Upper lobe of right lung (tissue), 1 donor: Measurements from ENCODE around the gene BOC. TPM values are rescaled to one million over a fixed set of nuclear protein-coding genes. Genes with fewer than 3 reads are reported as not detected.

Source experiments
- ATAC-seq: fragments of 200-7000 bp; cut with Tn5 transposase; one replicate; pipeline ENCODE4 v1.9.1; 2020; ENCODE audit warnings: mild to moderate bottlenecking, moderate library complexity
- DNase-seq: peaks from one replicate; pipeline ENCODE4 v3.0.0-alpha.2; 2020
- H3K27ac ChIP-seq: fragments of 200-600 bp; one replicate; pipeline ENCODE4 v1.8.0; 2022
- H3K27me3 ChIP-seq: fragments of 200-600 bp; one replicate; pipeline ENCODE4 v1.8.0; 2022; ENCODE audit warnings: mild to moderate bottlenecking
- H3K36me3 ChIP-seq: fragments of 200-600 bp; one replicate; pipeline ENCODE4 v1.8.0; 2022
- H3K4me1 ChIP-seq: fragments of 200-600 bp; one replicate; pipeline ENCODE4 v1.8.0; 2022
- H3K4me3 ChIP-seq: fragments of 200-600 bp; one replicate; pipeline ENCODE4 v1.8.0; 2022; ENCODE audit warnings: mild to moderate bottlenecking
- H3K9me3 ChIP-seq: fragments of 200-600 bp; one replicate; pipeline ENCODE4 v1.8.0; 2022
- intact Hi-C: fragments of 100-400 bp; cut with DNase I; formaldehyde crosslinking; loops from one replicate; pipeline ENCODE4 v1.11.0; 2022
- total RNA-seq: library from RNA; stranded (reverse); fragmentation: NEBNext Ultra II Directional; extraction: Animal tissue kit (Norgen Biotek cat#: 25700); gene quantifications from one replicate; pipeline ENCODE4 v1.2.1, GENCODE V29; 2021
- TF ChIP-seq, protein P1 (sequence below): fragments of 200-600 bp; IDR thresholded peaks from one replicate; pipeline ENCODE4 v1.8.0; 2022; ENCODE audit warnings: antibody characterized with exemption
- donor health status: DM: no; HTN: yes; CAD: no; lungs with severe emphysema.

The BOC gene
- total RNA-seq, 1 donor from 2014 or later, result 6.1 TPM

DNA sequence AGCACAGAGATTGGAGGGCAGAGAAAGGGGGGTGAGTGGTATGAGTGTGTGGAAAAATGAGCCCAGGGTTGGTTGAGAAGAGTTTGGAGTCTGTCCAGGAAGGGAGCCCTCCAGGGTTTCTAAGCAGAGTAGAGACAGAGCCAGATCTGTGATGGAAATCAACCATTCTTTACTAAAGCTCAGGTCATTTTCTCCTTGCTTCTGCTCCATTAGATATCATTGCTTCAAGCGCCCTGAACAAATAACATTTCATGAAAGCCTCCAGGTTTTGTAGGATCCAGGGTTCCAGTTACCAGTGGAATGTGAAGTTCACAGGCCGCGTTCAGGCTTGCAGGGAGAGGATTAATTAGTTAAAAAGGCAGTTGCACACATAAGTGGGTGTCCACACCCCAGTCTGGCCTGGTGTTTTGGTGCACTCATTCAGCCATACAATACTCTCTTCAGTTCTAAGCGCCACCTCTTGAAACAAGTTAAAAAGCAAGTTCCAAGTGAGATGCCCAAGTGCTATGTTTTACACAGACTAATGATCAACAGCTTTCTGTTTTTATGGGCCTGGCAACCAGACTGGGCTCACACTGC lies 16.4 kb upstream of the BOC start:
- no peak for ATAC-seq
- DNase-seq, result no peak
- no peak overlapping the region for H3K27ac ChIP-seq
- TF ChIP-seq, protein P1, sequence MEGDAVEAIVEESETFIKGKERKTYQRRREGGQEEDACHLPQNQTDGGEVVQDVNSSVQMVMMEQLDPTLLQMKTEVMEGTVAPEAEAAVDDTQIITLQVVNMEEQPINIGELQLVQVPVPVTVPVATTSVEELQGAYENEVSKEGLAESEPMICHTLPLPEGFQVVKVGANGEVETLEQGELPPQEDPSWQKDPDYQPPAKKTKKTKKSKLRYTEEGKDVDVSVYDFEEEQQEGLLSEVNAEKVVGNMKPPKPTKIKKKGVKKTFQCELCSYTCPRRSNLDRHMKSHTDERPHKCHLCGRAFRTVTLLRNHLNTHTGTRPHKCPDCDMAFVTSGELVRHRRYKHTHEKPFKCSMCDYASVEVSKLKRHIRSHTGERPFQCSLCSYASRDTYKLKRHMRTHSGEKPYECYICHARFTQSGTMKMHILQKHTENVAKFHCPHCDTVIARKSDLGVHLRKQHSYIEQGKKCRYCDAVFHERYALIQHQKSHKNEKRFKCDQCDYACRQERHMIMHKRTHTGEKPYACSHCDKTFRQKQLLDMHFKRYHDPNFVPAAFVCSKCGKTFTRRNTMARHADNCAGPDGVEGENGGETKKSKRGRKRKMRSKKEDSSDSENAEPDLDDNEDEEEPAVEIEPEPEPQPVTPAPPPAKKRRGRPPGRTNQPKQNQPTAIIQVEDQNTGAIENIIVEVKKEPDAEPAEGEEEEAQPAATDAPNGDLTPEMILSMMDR, result no peak
- intact Hi-C loops, result no loop called here
- H3K4me3 ChIP-seq, result no peak overlapping the region
- no peaks in the 10 kb centered on the region for H3K27me3 ChIP-seq
- H3K9me3 ChIP-seq, result no peaks in the 10 kb centered on the region
- H3K36me3 ChIP-seq, result no peaks in the 10 kb centered on the region
- H3K4me1 ChIP-seq, result no peaks in the 10 kb centered on the region

DNA sequence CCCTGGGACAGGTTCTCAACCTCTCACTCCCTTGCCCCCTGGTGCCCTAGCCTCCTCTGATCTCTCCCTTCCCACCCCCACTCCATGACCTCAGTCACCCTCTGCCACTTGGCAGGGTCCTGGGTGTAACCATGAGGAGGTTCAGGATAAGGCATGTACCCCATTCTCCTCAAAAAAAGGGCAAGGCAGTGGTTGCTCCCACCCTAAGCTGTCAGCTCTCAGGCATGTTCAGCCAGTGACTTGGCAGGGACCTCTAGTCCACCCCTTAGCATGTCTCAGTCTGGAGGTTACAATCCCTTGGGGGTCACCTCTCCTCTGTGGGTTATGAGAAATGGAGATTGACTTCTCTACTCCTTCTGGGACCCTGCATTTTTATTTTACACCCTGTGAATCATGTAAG lies 11.0 kb upstream of the BOC start:
- intact Hi-C loops, result no loop called here

DNA sequence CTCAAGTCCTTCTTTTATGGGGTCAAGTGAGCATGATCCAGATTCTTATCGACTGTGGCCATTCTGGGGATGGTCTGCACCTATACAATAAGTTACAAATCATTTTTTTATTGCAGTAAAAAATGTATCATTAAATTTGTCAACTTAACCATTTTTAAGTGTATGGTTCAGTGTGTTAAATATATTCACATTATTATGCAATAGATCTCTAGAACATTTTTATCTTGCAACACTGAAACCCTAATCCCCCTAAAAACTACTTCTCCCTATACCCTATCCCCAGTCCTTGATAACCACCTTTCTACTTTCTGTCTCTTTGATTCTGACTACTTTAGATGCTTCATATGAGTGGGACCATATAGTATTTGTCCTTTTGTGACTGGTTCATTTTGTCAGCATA lies 10.4 kb upstream of the BOC start:
- TF ChIP-seq, protein P1, result no peak
- Histone ChIP-seq H3K4me1 (no peaks in the 10 kb centered on the region), H3K9me3 (no peaks in the 10 kb centered on the region), H3K4me3 (no peak overlapping the region), H3K27ac (no peak overlapping the region), H3K36me3 (no peaks in the 10 kb centered on the region), H3K27me3 (no peaks in the 10 kb centered on the region)
- ATAC-seq (no peak), DNase-seq (no peak)
- intact Hi-C loops, result no loop called here

More for the DNA sequence above, 11.0 kb upstream of the BOC start:
- no peak for ATAC-seq
- no peaks in the 10 kb centered on the region for H3K4me1 ChIP-seq
- H3K9me3 ChIP-seq, result no peaks in the 10 kb centered on the region
- no peak for DNase-seq
- no peaks in the 10 kb centered on the region for H3K36me3 ChIP-seq
- H3K27ac ChIP-seq, result no peak overlapping the region
- no peak overlapping the region for H3K4me3 ChIP-seq
- no peaks in the 10 kb centered on the region for H3K27me3 ChIP-seq
- TF ChIP-seq, protein P1, result no peak

- ATAC-seq (no peak), DNase-seq (no peak)
- no peaks in the 10 kb centered on the region for H3K4me1 ChIP-seq
- no peak overlapping the region for H3K4me3 ChIP-seq
- TF ChIP-seq, protein P1, result no peak
- no peaks in the 10 kb centered on the region for H3K9me3 ChIP-seq
- no peaks in the 10 kb centered on the region for H3K27me3 ChIP-seq
- intact Hi-C loops, result no loop called here
- H3K27ac ChIP-seq, result no peak overlapping the region
- no peaks in the 10 kb centered on the region for H3K36me3 ChIP-seq
Measured at GRCh38 chr3:113204371-113204770, 7.0 kb upstream of the BOC start.

DNA sequence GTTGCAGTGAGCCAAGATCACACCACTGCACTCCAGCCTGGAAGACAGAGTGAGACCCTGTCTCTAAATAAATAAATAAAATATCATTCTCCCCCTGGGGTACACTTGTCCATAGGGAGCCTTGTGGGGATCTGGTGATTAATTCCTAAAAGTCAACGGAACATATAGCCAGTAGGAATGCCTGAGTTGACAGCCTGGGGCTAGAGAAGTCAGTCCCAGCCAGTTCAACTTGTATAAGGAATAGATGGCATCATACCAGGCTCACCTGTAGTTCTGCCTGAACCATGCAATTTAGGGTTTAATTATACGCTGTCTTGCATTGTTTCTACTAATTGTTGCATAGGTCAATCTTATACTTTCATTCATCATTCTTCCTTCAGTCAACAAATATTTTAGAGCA lies 5.9 kb upstream of the BOC start:
- H3K27me3 ChIP-seq, result no peaks in the 10 kb centered on the region
- no peak overlapping the region for H3K4me3 ChIP-seq
- ATAC-seq (no peak), DNase-seq (no peak)
- intact Hi-C loops, result no loop called here
- no peak overlapping the region for H3K27ac ChIP-seq
- H3K9me3 ChIP-seq, result no peaks in the 10 kb centered on the region
- TF ChIP-seq, protein P1, result no peak
- H3K4me1 ChIP-seq, result no peaks in the 10 kb centered on the region
- H3K36me3 ChIP-seq, result no peaks in the 10 kb centered on the region
